ENCODE measurements around the gene ACTL7A. TPM values are rescaled to one million over a fixed set of nuclear protein-coding genes. Genes with fewer than 3 reads are reported as not detected.

The ACTL7A gene, protein sequence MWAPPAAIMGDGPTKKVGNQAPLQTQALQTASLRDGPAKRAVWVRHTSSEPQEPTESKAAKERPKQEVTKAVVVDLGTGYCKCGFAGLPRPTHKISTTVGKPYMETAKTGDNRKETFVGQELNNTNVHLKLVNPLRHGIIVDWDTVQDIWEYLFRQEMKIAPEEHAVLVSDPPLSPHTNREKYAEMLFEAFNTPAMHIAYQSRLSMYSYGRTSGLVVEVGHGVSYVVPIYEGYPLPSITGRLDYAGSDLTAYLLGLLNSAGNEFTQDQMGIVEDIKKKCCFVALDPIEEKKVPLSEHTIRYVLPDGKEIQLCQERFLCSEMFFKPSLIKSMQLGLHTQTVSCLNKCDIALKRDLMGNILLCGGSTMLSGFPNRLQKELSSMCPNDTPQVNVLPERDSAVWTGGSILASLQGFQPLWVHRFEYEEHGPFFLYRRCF
- total RNA-seq (2014; rRNA removed; shearing (Covaris generic); ENCODE audit: low replicate concordance): not detected in 2 replicates

DNA sequence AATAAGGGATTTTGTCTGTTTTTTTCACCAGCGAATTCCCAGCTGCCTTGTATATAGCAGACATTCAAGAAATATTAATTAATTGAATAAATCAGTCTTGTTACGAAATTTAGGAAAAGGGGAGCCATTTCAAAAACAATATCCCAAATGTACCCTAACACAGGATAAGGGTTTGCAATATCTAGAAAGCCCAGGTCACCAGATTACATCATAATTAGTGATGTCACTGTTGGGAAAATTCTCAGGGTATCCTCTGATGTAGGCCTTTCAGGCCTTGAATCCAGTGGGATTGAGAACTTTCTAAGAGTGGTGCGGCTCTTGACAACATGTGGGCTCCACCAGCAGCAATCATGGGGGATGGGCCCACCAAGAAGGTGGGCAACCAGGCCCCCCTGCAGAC lies at the start of gene ACTL7A:
ACTL7A (plus strand) TSS at position 270 of the 400 bp plus-strand sequence; CDS start at position 327, 57 bp downstream.
- no peak within 1 kb of the TSS for H2AFZ ChIP-seq (ENCODE audit: low read length)
- H3K79me2 ChIP-seq (ENCODE audit: low read length): no peaks in the 10 kb centered on the region
- H3K9me2 ChIP-seq (replicated peaks; ENCODE audit: insufficient read depth, low read length): no peaks in the 10 kb centered on the region
- no peaks in the 10 kb centered on the region for H3K36me3 ChIP-seq (ENCODE audit: insufficient read depth, low read length)
- no peak within 1 kb of the TSS for H3K27ac ChIP-seq (ENCODE audit: low read length)
- no peak within 1 kb of the TSS for H3K9ac ChIP-seq (ENCODE audit: low read length)
- H4K20me1 ChIP-seq (ENCODE audit: insufficient read depth, low read depth, low read length): no peaks in the 10 kb centered on the region
- no peaks in the 10 kb centered on the region for H3K9me3 ChIP-seq (ENCODE audit: low read length)
- H3K4me2 ChIP-seq (ENCODE audit: low read depth, low read length, poor library complexity, severe bottlenecking): no peak within 1 kb of the TSS
- no peaks in the 10 kb centered on the region for H3K4me1 ChIP-seq (ENCODE audit: low read length)
- DNase-seq: no peak
- no peak within 1 kb of the TSS for H3K4me3 ChIP-seq (ENCODE audit: low read length)
- H3K27me3 ChIP-seq (ENCODE audit: low read length): no peaks in the 10 kb centered on the region

DNA sequence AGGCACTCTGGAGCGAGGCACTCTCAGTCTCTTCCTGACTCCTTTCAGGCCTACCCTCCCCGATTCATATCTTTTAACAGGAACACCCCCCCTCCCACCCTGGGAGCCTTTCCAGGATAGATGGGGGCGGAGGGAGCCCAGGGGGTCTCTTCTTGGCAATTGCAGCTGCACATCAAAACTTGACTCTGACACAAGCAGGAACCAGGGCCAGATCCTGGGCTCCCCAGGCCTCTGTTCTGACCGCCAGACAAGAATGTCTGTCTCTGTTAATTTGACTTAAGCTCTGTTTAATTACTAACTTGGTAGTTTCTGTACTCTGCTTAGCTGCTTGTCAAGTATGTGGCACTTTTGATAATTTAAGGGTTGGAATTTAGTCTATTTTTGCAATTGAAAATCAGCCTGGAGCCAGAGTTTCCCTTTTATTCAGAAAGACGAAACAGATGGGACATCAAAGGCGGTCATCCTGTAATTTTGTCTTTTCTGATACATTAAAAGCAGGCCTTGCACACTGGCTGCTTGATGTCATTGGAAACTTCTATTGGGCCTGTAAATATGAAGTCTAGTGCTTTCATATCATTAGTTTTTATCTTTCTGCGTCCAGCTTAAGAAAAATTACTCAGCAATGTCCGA lies 49.6 kb upstream of the ACTL7A start:
- Histone ChIP-seq H3K4me2 (ENCODE audit: low read depth, low read length, poor library complexity, severe bottlenecking) (no peak overlapping the region), H3K27ac (ENCODE audit: low read length) (no peak overlapping the region), H3K9me2 (replicated peaks; ENCODE audit: insufficient read depth, low read length) (no peaks in the 10 kb centered on the region), H3K36me3 (ENCODE audit: insufficient read depth, low read length) (no peaks in the 10 kb centered on the region), H3K9me3 (ENCODE audit: low read length) (no peaks in the 10 kb centered on the region), H3K79me2 (ENCODE audit: low read length) (no peaks in the 10 kb centered on the region), H3K9ac (ENCODE audit: low read length) (no peak overlapping the region), H3K4me1 (ENCODE audit: low read length) (no peaks in the 10 kb centered on the region), H4K20me1 (ENCODE audit: insufficient read depth, low read depth, low read length) (no peaks in the 10 kb centered on the region), H3K27me3 (ENCODE audit: low read length) (no peaks in the 10 kb centered on the region), H2AFZ (ENCODE audit: low read length) (no peak overlapping the region), H3K4me3 (ENCODE audit: low read length) (no peak overlapping the region)
- no peak for DNase-seq

DNA sequence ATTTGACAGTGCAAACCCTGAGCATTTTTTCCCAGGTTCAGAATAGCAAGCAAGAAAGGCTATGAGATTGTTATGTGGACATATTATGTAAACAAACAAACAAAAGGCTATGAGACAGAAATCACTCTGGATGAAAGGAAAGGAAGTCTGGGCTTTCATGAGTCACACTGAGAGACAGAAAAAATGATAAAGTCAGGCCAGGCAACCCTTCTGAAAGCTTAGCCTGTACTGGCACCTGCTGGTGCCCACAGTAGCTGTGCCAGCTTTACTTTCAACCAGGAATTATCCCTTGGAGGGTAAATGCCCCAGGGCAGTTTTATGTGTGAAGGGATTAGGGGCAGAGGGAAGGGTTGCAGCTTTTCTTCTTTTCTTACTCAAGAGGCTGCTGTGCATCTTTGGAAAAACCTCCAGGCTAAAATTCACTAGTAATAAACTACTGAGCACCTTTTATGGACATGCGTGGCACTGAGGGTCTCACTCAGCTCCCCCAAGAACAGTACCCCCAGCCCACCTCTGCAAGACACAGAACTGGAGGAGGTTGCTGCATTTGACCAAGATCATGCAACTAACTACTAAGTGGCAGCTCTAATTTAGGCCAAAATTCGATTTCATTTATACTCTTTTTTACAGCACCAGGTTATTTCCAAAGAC lies 48.0 kb upstream of the ACTL7A start:
- Histone ChIP-seq H3K4me2 (ENCODE audit: low read depth, low read length, poor library complexity, severe bottlenecking) (no peak overlapping the region), H3K9ac (ENCODE audit: low read length) (no peak overlapping the region), H2AFZ (ENCODE audit: low read length) (no peak overlapping the region), H3K36me3 (ENCODE audit: insufficient read depth, low read length) (no peaks in the 10 kb centered on the region), H3K4me1 (ENCODE audit: low read length) (no peaks in the 10 kb centered on the region), H3K9me3 (ENCODE audit: low read length) (no peaks in the 10 kb centered on the region), H3K27me3 (ENCODE audit: low read length) (no peaks in the 10 kb centered on the region), H4K20me1 (ENCODE audit: insufficient read depth, low read depth, low read length) (no peaks in the 10 kb centered on the region), H3K4me3 (ENCODE audit: low read length) (no peak overlapping the region), H3K9me2 (replicated peaks; ENCODE audit: insufficient read depth, low read length) (no peaks in the 10 kb centered on the region), H3K79me2 (ENCODE audit: low read length) (no peaks in the 10 kb centered on the region), H3K27ac (ENCODE audit: low read length) (no peak overlapping the region)
- DNase-seq: no peak

DNA sequence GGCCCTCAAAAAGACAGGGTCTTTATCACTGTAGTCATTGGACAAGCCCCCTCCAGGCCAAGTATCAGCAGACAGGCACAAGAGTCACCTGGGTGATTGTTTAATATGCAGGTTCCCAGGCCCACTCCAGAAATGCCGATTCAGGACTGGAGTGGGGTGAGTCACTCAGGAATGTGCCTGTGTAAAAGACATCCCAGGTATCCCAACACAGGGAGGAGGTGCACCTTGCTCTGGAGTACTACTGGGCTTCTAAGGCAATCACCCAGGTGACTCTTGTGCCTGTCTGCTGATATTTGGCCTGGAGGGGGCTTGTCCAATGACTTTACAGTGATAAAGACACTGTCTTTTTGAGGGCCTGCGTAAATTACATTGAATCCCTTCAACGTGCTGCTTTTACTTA lies 46.9 kb upstream of the ACTL7A start:
- Histone ChIP-seq H3K9me2 (replicated peaks; ENCODE audit: insufficient read depth, low read length) (no peaks in the 10 kb centered on the region), H3K4me1 (ENCODE audit: low read length) (no peaks in the 10 kb centered on the region), H3K27ac (ENCODE audit: low read length) (no peak overlapping the region), H2AFZ (ENCODE audit: low read length) (no peak overlapping the region), H3K4me3 (ENCODE audit: low read length) (no peak overlapping the region), H3K27me3 (ENCODE audit: low read length) (no peaks in the 10 kb centered on the region), H3K36me3 (ENCODE audit: insufficient read depth, low read length) (no peaks in the 10 kb centered on the region), H3K4me2 (ENCODE audit: low read depth, low read length, poor library complexity, severe bottlenecking) (no peak overlapping the region), H3K9me3 (ENCODE audit: low read length) (no peaks in the 10 kb centered on the region), H4K20me1 (ENCODE audit: insufficient read depth, low read depth, low read length) (no peaks in the 10 kb centered on the region), H3K9ac (ENCODE audit: low read length) (no peak overlapping the region), H3K79me2 (ENCODE audit: low read length) (no peaks in the 10 kb centered on the region)
- no peak for DNase-seq

GRCh38 chr9:108816037-108816436 lies 46.0 kb upstream of the ACTL7A start:
- Histone ChIP-seq H4K20me1 (ENCODE audit: insufficient read depth, low read depth, low read length) (no peaks in the 10 kb centered on the region), H3K27ac (ENCODE audit: low read length) (no peak overlapping the region), H3K4me3 (ENCODE audit: low read length) (no peak overlapping the region), H3K4me2 (ENCODE audit: low read depth, low read length, poor library complexity, severe bottlenecking) (no peak overlapping the region), H3K9me3 (ENCODE audit: low read length) (no peaks in the 10 kb centered on the region), H3K4me1 (ENCODE audit: low read length) (no peaks in the 10 kb centered on the region), H2AFZ (ENCODE audit: low read length) (no peak overlapping the region), H3K27me3 (ENCODE audit: low read length) (no peaks in the 10 kb centered on the region), H3K79me2 (ENCODE audit: low read length) (no peaks in the 10 kb centered on the region), H3K9me2 (replicated peaks; ENCODE audit: insufficient read depth, low read length) (no peaks in the 10 kb centered on the region), H3K9ac (ENCODE audit: low read length) (no peak overlapping the region), H3K36me3 (ENCODE audit: insufficient read depth, low read length) (no peaks in the 10 kb centered on the region)
- DNase-seq: no peak

GRCh38 chr9:108823829-108824228 lies 38.2 kb upstream of the ACTL7A start:
- no peaks in the 10 kb centered on the region for H3K27me3 ChIP-seq (ENCODE audit: low read length)
- H3K4me2 ChIP-seq (ENCODE audit: low read depth, low read length, poor library complexity, severe bottlenecking): no peak overlapping the region
- no peak overlapping the region for H3K4me3 ChIP-seq (ENCODE audit: low read length)
- H3K9ac ChIP-seq (ENCODE audit: low read length): no peak overlapping the region
- no peaks in the 10 kb centered on the region for H3K9me3 ChIP-seq (ENCODE audit: low read length)
- no peaks in the 10 kb centered on the region for H3K79me2 ChIP-seq (ENCODE audit: low read length)
- H3K4me1 ChIP-seq (ENCODE audit: low read length): no peaks in the 10 kb centered on the region
- H3K9me2 ChIP-seq (replicated peaks; ENCODE audit: insufficient read depth, low read length): no peaks in the 10 kb centered on the region
- H3K27ac ChIP-seq (ENCODE audit: low read length): no peak overlapping the region
- H3K36me3 ChIP-seq (ENCODE audit: insufficient read depth, low read length): no peaks in the 10 kb centered on the region
- DNase-seq: no peak
- H4K20me1 ChIP-seq (ENCODE audit: insufficient read depth, low read depth, low read length): no peaks in the 10 kb centered on the region
- H2AFZ ChIP-seq (ENCODE audit: low read length): no peak overlapping the region

GRCh38 chr9:108830272-108830671 lies 31.8 kb upstream of the ACTL7A start:
- Histone ChIP-seq H3K9ac (ENCODE audit: low read length) (no peak overlapping the region), H3K4me1 (ENCODE audit: low read length) (no peaks in the 10 kb centered on the region), H3K4me2 (ENCODE audit: low read depth, low read length, poor library complexity, severe bottlenecking) (no peak overlapping the region), H3K27ac (ENCODE audit: low read length) (no peak overlapping the region), H3K79me2 (ENCODE audit: low read length) (no peaks in the 10 kb centered on the region), H3K27me3 (ENCODE audit: low read length) (no peaks in the 10 kb centered on the region), H2AFZ (ENCODE audit: low read length) (no peak overlapping the region), H3K36me3 (ENCODE audit: insufficient read depth, low read length) (no peaks in the 10 kb centered on the region), H3K9me2 (replicated peaks; ENCODE audit: insufficient read depth, low read length) (no peaks in the 10 kb centered on the region), H3K4me3 (ENCODE audit: low read length) (no peak overlapping the region), H4K20me1 (ENCODE audit: insufficient read depth, low read depth, low read length) (no peaks in the 10 kb centered on the region), H3K9me3 (ENCODE audit: low read length) (no peaks in the 10 kb centered on the region)
- no peak for DNase-seq

DNA sequence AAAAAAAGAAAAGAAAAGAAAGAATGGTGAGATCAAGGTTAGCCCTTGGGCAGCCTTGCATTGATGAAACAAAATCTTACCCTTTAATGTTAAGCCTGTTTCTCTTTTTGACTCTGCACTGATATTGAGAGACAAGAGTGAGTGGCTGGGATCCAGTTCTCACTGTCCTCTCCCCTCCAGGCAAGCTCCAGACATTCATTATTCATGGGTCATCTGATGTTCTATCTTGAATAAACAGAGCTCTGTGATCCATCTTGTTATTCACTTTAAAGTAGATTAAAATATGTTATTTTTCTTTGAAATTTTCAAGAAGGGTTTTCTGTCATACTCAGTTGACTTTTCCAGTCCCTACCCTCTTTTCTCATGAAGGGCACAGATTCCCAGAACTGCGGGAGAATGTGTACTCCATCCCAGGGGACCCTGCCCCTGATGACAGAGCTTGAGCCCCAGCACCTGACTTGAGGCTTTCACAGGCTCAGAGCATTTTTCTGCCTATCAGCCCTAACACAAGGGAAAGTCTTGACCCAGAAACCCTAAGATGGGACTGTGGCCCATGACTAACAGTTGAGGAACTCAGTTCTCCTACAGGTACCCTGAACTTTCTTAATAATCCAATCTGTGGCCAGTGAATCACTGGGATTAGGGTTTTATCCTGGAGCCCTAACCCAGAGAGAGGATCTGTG lies 30.4 kb upstream of the ACTL7A start:
- Histone ChIP-seq H3K4me3 (ENCODE audit: low read length) (no peak overlapping the region), H2AFZ (ENCODE audit: low read length) (no peak overlapping the region), H3K4me2 (ENCODE audit: low read depth, low read length, poor library complexity, severe bottlenecking) (no peak overlapping the region), H3K27me3 (ENCODE audit: low read length) (no peaks in the 10 kb centered on the region), H4K20me1 (ENCODE audit: insufficient read depth, low read depth, low read length) (no peaks in the 10 kb centered on the region), H3K9me3 (ENCODE audit: low read length) (no peaks in the 10 kb centered on the region), H3K36me3 (ENCODE audit: insufficient read depth, low read length) (no peaks in the 10 kb centered on the region), H3K27ac (ENCODE audit: low read length) (no peak overlapping the region), H3K4me1 (ENCODE audit: low read length) (no peaks in the 10 kb centered on the region), H3K9me2 (replicated peaks; ENCODE audit: insufficient read depth, low read length) (no peaks in the 10 kb centered on the region), H3K79me2 (ENCODE audit: low read length) (no peaks in the 10 kb centered on the region), H3K9ac (ENCODE audit: low read length) (no peak overlapping the region)
- no peak for DNase-seq
